Fibroblast of the aortic adventitia (primary cell): ENCODE measurements around the gene ZFAND2A. TPM values are rescaled to one million over a fixed set of nuclear protein-coding genes. Genes with fewer than 3 reads are reported as not detected.
"Not testable (repeated sequence)": the region's sequence is repeated elsewhere in the genome, so short reads cannot be mapped to it uniquely, and the experiment has no call there.

ENCODE experiments used
- DNase-seq: peaks from one replicate; pipeline ENCODE4 v3.0.0-alpha.2; 2010; ENCODE audit warnings: low read depth
- H3K4me3 ChIP-seq: 2 replicates; pipeline ENCODE4 v1.5.1; 2011; ENCODE audit warnings: low read depth, mild to moderate bottlenecking, control low read depth, low read length, moderate library complexity
- total RNA-seq: library from RNA; depleted of rRNA; stranded (reverse); fragments of >200 nt; gene quantifications from 2 replicates; pipeline ENCODE4 v1.2.3, GENCODE V29; 2012; ENCODE audit warnings: low replicate concordance
- TF ChIP-seq, protein P1 (sequence below): IDR thresholded peaks from 2 replicates; pipeline ENCODE4 v1.5.1; 2011; ENCODE audit warnings: mild to moderate bottlenecking, low read length, control low read depth, inconsistent platforms; ENCODE audit not compliant: insufficient read depth

The ZFAND2A gene, protein sequence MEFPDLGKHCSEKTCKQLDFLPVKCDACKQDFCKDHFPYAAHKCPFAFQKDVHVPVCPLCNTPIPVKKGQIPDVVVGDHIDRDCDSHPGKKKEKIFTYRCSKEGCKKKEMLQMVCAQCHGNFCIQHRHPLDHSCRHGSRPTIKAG
- total RNA-seq = 14.6 and 16.6 TPM in 2 replicates

DNA sequence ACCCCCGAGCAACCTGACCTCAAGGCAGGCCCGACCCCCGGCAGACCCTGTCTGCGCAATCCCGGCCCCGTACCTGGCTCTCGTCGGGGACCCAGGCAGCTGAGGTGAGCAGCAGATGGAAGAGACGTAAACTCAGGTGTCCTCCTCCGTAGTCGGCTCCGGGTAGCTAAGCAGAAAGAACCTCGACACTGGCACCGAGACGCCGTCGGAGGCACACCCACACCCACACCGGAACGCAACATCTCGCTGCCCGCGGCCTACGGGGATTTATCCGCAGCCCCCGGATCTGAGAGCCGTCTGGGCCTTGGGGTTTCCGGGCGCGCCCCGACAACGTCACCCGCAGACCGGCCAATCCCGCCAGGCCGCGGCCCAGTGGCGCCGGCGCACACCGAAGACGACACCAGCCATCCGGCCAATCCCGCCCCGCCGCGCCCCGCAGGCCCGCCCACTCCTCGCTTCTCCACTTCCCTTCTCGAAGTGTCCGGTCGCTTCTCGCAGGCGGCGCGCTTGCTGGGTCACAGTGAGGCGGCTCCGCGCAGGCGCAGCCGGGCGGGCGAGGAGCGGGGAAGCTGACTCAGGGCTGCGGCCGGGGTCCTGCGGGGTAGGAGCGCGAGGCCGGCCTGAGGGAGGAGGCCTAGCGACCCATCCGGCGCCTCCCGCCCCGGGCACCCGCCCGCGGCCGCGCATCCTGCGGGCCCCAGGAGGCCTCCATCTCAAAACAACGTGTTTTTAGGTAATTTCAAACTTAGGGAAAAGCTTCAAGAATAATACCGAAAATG lies at the start of gene ZFAND2A:
TSS of gene ZFAND2A (minus strand) at position 306 of the 779 bp plus-strand sequence. CDS start 1,984 bp downstream, outside the sequence.
- TF ChIP-seq, protein P1, sequence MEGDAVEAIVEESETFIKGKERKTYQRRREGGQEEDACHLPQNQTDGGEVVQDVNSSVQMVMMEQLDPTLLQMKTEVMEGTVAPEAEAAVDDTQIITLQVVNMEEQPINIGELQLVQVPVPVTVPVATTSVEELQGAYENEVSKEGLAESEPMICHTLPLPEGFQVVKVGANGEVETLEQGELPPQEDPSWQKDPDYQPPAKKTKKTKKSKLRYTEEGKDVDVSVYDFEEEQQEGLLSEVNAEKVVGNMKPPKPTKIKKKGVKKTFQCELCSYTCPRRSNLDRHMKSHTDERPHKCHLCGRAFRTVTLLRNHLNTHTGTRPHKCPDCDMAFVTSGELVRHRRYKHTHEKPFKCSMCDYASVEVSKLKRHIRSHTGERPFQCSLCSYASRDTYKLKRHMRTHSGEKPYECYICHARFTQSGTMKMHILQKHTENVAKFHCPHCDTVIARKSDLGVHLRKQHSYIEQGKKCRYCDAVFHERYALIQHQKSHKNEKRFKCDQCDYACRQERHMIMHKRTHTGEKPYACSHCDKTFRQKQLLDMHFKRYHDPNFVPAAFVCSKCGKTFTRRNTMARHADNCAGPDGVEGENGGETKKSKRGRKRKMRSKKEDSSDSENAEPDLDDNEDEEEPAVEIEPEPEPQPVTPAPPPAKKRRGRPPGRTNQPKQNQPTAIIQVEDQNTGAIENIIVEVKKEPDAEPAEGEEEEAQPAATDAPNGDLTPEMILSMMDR = no peak

DNA sequence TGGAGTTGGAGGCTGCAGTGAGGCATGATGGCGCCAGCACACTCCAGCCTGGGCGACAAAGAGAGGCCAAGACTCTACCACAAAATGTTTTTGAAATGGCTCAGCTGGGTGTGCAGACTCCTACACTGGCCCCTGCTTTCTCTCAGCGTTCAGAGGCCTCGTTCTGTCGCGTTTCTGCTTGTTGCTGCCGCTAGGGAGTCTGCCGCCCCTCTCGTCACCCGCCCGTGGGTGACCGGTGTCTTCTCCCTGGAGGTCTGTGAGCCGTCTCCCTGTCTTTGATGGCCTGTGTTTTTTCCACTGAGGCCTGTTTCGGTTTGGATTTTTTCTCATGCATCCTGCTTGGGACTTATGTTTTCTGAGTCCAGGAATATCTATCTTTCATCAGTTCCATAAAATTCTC lies 49.1 kb upstream of the ZFAND2A start:
- no peak for DNase-seq
- TF ChIP-seq, protein P1 = no peak
- H3K4me3 ChIP-seq = no peak overlapping the region

More for the DNA sequence above, at the start of gene ZFAND2A:
- peak within 1 kb of the TSS; percentile 96 for H3K4me3 ChIP-seq
- DNase-seq = peak; percentile 94

DNA sequence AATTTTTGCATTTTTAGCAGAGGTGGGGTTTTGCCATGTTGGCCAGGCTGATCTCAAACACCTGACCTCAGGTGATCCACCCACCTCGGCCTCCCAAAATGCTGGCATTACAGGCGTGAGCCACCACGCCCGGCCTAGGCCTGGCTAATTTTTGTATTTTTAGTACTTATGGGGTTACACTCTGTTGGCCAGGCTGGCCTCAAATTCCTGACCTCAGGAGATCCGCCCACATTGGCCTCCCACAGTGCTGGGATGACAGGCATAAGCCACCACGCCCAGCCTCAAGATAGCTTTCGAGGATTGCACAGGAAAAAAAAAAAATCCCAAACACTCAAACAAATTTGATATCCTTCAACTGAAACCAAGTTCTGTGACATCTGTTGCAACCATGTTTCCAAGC lies 45.7 kb upstream of the ZFAND2A start:
- DNase-seq, H3K4me3 ChIP-seq: not testable (repeated sequence)

DNA sequence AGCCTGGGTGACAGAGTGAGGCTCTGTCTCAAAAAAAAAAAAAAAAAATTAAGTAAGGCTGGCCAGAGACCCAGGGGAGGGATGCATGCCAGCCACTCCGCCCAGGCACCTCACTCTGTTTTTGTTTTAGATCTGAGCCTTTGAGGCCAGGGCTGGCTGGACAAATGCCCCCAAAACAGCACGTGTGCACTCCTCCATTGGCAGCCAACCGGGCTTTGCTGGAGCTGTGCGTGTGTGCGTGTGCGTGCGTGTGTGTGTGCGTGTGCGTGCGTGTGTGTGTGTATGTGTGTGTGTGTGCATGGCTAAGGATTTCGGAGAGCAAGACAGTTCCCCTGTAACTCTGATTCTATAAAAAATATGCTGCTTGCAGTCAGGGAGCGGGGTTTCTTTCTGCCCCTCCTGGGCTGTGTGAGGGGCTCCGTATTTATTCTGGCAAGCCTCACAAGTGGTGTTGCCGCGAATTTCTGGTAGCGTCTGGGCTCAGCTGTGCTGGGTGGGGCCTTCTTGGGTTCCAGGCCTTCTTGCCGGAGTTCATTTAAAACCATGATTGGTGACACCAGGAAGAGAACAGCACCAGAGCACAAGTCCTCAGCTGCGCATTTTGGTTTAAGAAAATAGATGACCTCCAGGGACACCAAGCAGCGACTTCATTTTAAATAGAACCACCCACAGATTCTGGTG lies 44.6 kb upstream of the ZFAND2A start:
- peak overlapping the region; percentile 25 for H3K4me3 ChIP-seq
- peak; percentile 61 for DNase-seq
- TF ChIP-seq, protein P1 = no peak

DNA sequence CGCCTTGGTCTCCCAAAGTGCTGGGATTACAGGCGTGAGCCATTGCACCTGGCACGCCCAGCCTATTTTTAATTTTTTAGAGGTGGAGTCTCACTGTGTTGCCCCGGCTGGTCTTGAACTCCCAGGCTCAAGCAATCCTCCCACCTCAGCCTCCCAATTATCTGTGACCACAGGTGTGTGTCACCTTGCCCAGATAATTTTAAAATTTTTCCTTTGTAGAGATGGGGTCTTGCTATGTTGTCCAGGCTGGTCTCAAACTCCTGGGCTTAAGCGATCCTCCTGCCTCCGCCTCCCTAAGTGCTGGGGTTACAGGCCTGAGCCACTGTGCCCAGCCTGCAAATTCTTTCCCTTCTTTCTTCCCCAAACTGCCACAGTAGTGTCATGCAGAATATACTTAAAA lies 42.9 kb upstream of the ZFAND2A start:
- not testable (repeated sequence) for H3K4me3 ChIP-seq, DNase-seq

DNA sequence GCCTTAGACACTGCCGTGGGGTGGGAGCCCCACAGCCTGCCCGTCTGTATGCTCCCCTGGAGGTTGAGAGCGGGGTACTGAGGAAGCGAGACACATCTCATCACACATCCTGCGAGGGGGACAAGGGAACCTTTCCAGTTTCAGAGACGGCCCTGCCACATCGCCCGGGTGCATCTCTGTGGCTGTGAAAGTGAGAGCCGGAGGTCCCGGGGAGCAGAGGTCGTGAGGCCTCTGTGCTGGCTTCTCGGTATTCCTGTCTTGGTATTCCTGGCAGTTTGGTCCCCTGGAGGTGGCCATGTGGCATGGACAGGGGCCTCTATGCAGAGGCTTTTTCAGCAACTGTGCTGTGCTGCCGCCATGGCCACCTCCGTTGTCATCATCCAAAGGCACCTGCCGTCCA lies 41.9 kb upstream of the ZFAND2A start:
- no peak for DNase-seq
- no peak overlapping the region for H3K4me3 ChIP-seq
- TF ChIP-seq, protein P1 = no peak

DNA sequence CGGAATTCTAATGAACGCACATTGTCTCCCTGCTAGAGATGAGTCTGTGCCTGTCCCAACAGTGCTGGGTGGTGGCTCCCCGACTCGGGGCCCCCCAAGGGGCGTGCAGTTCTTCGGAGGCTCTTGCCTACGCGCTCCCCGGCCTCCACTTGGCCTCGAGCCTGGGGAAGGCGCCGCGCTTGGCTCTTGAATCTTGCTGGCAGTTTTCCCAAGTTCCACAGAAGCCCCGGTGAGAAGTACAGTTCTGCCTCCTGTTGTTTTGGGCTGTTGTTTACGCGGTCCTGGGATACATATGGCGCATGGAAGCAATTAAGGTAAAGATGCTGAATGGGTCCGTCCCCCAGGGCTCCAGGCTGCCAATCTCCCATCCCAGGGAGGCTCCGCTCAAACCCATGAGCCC lies 40.0 kb upstream of the ZFAND2A start:
- DNase-seq = peak; percentile 46

More for the DNA sequence above, 40.0 kb upstream of the ZFAND2A start:
- no peak overlapping the region for H3K4me3 ChIP-seq
- TF ChIP-seq, protein P1 = no peak
